BJ (cell line): ENCODE results near the gene COA3. TPM values are rescaled to one million over a fixed set of nuclear protein-coding genes. Genes with fewer than 3 reads are reported as not detected.
A peak's percentile ranks its signal among the peaks of the same experiment; 100 is the strongest.

Experiments used
- CTCF ChIA-PET: fragments of 350-600 bp; formaldehyde crosslinking; extraction: SDS; loops from one replicate; lab custom pipeline; 2021; ENCODE audit warnings: antibody characterized with exemption, inconsistent platforms; lab: Yijun Ruan, JAX
- POLR2A ChIA-PET: fragments of 300-600 bp; sonication (Branson Sonifier 250); formaldehyde crosslinking; extraction: SDS; loops from one replicate; lab custom pipeline; 2021; ENCODE audit warnings: antibody characterized with exemption; lab: Charles Lee
- DNase-seq: peaks from one replicate; pipeline ENCODE4 v3.0.0-alpha.2; 2011; ENCODE audit warnings: low read depth
- H3K27me3 ChIP-seq: 2 replicates; pipeline ENCODE4 v1.6.0; 2011; ENCODE audit warnings: low read length; ENCODE audit not compliant: control insufficient read depth, insufficient read depth
- H3K36me3 ChIP-seq: 2 replicates; pipeline ENCODE4 v1.5.1; 2011; ENCODE audit warnings: low read length; ENCODE audit not compliant: control insufficient read depth, insufficient read depth
- H3K4me3 ChIP-seq: 2 replicates; pipeline ENCODE4 v1.5.1; 2011; ENCODE audit warnings: low read depth, mild to moderate bottlenecking, control low read depth, low read length
- polyA plus RNA-seq: library from polyadenylated mRNA; depleted of rRNA; stranded (reverse); fragments of >200 nt; gene quantifications from 2 replicates; pipeline ENCODE4 v1.2.3, GENCODE V29; 2011
- TF ChIP-seq, protein P1 (sequence below): IDR thresholded peaks from 2 replicates; pipeline ENCODE4 v1.5.1; 2011; ENCODE audit warnings: low read depth, mild to moderate bottlenecking, control low read depth, inconsistent platforms, low read length, moderate library complexity; ENCODE audit not compliant: insufficient read depth

Gene COA3
- polyA plus RNA-seq, 1 experiment, result 91.9 TPM

DNA sequence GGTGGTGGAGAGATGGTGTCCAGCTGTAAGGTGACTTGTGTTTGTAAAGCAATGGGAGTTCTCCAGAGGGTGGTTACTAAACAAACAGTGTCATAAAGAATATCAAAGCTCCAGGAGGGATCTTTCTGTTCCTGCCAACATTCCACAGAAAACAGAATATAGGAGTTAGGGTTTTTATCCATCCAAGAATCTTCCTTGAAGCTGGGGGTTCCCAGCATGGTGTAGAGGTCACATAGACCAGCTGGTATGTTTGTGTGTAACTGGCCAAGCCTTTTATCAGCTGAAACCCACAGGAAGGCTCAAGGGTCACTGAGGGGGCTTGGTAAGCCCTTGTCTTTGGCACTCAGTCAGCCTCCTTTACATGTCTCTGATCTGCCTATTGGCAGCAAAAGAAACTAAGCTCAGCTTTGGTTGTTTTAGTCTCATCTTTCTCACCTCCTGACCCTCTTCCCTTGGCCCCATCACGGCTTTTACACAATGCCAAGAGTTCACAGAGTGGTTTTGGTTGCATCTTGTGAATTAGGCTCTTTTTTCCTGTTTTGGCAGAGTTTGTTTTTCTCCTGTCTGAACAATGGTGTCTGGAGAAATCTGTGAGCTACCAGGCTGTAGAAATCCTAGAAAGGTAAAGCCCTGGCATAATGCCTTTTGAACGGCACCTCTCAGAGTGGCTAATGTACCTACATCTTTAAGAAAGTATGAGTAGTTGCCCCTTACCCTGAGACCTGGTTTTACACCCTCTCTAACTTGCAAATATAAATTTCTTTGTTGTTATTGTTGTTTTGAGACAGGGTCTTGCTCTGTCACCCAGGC lies 4.8 kb upstream of the COA3 start:
- TF ChIP-seq, protein P1, sequence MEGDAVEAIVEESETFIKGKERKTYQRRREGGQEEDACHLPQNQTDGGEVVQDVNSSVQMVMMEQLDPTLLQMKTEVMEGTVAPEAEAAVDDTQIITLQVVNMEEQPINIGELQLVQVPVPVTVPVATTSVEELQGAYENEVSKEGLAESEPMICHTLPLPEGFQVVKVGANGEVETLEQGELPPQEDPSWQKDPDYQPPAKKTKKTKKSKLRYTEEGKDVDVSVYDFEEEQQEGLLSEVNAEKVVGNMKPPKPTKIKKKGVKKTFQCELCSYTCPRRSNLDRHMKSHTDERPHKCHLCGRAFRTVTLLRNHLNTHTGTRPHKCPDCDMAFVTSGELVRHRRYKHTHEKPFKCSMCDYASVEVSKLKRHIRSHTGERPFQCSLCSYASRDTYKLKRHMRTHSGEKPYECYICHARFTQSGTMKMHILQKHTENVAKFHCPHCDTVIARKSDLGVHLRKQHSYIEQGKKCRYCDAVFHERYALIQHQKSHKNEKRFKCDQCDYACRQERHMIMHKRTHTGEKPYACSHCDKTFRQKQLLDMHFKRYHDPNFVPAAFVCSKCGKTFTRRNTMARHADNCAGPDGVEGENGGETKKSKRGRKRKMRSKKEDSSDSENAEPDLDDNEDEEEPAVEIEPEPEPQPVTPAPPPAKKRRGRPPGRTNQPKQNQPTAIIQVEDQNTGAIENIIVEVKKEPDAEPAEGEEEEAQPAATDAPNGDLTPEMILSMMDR, result no peak
- POLR2A ChIA-PET, result no interaction called here
- no peak for DNase-seq
- Histone ChIP-seq H3K36me3 (no peaks in the 10 kb centered on the region; the same call in 1 of the 2 replicates), H3K4me3 (no peak overlapping the region), H3K27me3 (no peaks in the 10 kb centered on the region)
- CTCF ChIA-PET, result interaction anchor here (0.9 to 3.5 kb wide), 2 partner anchors 16 to 20 kb away, joined by 4 to 20 read pairs; partner anchors contain the start of gene BECN1

DNA sequence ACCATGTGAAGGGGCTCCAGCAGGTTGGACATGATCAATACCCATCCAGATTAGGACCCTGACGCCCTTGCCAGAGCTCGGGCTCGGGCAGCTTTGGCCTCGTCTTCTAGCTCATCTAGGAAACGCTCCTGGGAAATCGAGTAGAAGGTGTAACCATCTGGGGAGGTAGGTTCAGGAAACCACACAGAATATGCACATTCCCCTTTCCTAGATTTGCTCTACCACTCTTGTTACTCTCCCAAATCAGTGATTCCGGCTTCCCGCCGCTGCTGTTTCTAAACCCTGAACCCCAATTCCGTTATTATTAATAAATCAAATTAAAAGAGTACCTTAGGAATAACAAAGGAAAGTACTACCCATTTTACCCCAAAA lies 507 bp downstream of the COA3 start:
- TF ChIP-seq, protein P1, result no peak
- no peaks in the 10 kb centered on the region for H3K27me3 ChIP-seq
- DNase-seq, result no peak
- H3K36me3 ChIP-seq, result peaks cover 4% of the 10 kb centered on the region; the same call in 1 of the 2 replicates
- peak overlapping the region; percentile 77 for H3K4me3 ChIP-seq
- POLR2A ChIA-PET, result no interaction called here
- CTCF ChIA-PET, result interaction anchor here (1.6 to 2.3 kb wide), 2 partner anchors 22 to 27 kb away, joined by 4 to 8 read pairs; partner anchors contain the start of gene BECN1

DNA sequence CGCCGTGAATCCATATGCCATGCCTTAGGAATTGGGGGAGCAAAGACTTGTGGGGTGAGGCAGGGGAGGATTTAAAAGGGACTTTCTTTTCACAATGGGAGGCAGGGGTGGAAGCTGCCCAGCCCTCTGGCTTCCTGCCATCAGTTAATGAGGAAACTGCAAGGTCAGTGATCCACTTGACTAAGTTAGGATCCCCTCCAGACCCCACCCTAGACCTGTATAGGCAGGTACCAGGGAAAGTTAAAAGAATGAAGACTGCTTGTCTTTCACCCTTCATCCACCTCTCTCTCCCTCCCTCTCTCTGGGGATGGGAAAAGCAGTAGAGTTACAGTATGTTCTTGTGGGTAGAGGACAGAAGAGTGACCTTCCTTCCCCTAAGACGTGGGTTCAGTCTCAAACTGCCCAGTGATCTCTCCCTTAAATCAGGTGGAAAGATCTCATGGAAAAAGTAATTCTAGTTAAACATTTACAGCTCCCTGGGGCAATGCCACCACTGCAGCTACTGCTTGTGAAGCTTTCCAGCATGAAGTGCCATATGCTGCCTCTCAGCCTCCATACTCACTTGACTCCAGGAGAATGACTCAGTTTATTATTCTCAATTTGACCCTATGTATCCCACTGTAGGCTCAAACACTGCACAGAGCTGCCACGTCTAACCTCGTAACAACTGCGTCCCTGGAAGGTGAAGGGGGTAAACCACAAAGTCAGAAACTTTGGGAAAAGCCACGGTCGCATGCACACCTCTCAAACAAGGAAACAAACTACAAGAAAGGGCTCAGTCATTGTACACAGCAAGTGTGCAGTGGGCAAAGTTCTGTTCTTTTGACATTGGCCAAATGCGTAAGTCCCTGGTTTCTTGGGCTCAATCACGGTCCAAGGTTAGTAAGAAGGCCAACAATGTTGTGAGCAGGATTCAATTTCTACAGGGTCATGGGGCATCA lies 1.2 kb downstream of the COA3 start:
- peak overlapping the region; percentile 77 for H3K4me3 ChIP-seq
- no peaks in the 10 kb centered on the region for H3K27me3 ChIP-seq
- ChIA-PET POLR2A (no interaction called here), CTCF (interaction anchor here (1.3 to 2.3 kb wide), 2 partner anchors 23 to 27 kb away, joined by 5 to 8 read pairs; partner anchors contain the start of gene BECN1)
- peaks cover 4% of the 10 kb centered on the region; the same call in 1 of the 2 replicates for H3K36me3 ChIP-seq
- TF ChIP-seq, protein P1, result no peak
- no peak for DNase-seq

DNA sequence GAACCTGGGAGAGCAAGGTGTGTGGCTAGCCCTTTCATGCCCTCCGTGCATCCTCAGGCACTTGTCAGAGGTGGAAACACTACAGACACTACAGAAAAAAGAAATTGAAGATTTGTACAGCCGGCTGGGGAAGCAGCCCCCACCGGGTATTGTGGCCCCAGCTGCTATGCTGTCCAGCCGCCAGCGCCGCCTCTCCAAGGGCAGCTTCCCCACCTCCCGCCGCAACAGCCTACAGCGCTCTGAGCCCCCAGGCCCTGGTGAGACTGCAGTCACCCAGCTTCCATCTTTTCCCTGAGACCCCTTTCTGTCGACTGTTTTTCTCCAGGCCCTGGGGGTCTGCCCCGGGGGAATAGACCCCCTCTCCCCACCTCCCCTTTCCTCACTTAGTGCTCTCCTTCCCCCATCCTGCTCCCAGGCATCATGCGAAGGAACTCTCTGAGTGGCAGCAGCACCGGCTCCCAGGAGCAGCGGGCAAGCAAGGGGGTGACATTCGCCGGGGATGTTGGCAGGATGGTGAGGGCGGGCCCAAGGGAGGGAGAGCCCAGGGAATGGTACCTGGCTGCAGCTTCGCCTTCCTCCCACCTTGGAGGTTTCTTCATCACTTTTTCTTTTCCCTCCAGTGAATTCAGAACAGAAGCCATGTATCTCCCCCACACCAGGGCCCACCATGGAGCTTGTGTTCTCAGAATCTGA lies 2.3 kb downstream of the COA3 start:
- ChIA-PET CTCF (interaction anchor here (1.3 to 2.4 kb wide), 3 partner anchors 10 to 28 kb away, joined by 5 to 8 read pairs (median 6); partner anchors contain the start of gene BECN1), POLR2A (no interaction called here)
- TF ChIP-seq, protein P1, result no peak
- DNase-seq, result no peak
- no peaks in the 10 kb centered on the region for H3K27me3 ChIP-seq
- H3K36me3 ChIP-seq, result peaks cover 4% of the 10 kb centered on the region; the same call in 1 of the 2 replicates
- H3K4me3 ChIP-seq, result no peak overlapping the region
